Measurements from ENCODE around the gene PLEKHA5. TPM values are rescaled to one million over a fixed set of nuclear protein-coding genes. Genes with fewer than 3 reads are reported as not detected.

The PLEKHA5 gene
- total RNA-seq, 1 donor from 2014 or later, result 23.4 TPM

GRCh38 chr12:19150273-19150900, 20.9 kb downstream of the PLEKHA5 start:
- no peak overlapping the region for H3K4me3 ChIP-seq (ENCODE audit: low read depth, low read length)
- DNase-seq (ENCODE audit: low read depth), result no peak
- TF ChIP-seq, protein P1, sequence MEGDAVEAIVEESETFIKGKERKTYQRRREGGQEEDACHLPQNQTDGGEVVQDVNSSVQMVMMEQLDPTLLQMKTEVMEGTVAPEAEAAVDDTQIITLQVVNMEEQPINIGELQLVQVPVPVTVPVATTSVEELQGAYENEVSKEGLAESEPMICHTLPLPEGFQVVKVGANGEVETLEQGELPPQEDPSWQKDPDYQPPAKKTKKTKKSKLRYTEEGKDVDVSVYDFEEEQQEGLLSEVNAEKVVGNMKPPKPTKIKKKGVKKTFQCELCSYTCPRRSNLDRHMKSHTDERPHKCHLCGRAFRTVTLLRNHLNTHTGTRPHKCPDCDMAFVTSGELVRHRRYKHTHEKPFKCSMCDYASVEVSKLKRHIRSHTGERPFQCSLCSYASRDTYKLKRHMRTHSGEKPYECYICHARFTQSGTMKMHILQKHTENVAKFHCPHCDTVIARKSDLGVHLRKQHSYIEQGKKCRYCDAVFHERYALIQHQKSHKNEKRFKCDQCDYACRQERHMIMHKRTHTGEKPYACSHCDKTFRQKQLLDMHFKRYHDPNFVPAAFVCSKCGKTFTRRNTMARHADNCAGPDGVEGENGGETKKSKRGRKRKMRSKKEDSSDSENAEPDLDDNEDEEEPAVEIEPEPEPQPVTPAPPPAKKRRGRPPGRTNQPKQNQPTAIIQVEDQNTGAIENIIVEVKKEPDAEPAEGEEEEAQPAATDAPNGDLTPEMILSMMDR (conservative IDR thresholded peaks at IDR 0.05; ENCODE audit: low read depth, low read length), result no peak

DNA sequence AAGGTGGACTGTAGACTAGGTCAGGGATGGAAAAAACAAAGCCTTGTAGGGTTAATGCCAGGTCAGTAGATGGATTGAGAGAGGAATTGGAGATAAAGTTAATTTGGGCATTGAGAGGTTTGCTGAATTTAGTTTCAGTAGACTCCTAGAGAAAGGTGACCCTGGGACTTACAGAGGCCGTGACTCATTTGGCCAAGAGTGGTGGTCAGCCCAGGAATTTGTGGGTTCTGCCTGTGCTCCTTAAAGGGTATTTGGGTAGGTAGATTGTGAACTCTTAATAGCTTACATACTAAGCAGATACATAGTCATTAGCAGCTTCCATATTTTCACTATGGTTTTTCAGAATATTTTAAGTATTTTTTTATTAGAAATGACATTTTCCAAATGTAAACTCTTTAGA, 21.8 kb downstream of the PLEKHA5 start:
- DNase-seq (ENCODE audit: low read depth), result no peak
- TF ChIP-seq, protein P1 (conservative IDR thresholded peaks at IDR 0.05; ENCODE audit: low read depth, low read length), result no peak
- H3K4me3 ChIP-seq (ENCODE audit: low read depth, low read length), result no peak overlapping the region

GRCh38 chr12:19153396-19153795, 23.9 kb downstream of the PLEKHA5 start:
- TF ChIP-seq, protein P1 (conservative IDR thresholded peaks at IDR 0.05; ENCODE audit: low read depth, low read length), result no peak
- no peak for DNase-seq (ENCODE audit: low read depth)
- H3K4me3 ChIP-seq (ENCODE audit: low read depth, low read length), result no peak overlapping the region

GRCh38 chr12:19154686-19155085, 25.2 kb downstream of the PLEKHA5 start:
- no peak for DNase-seq (ENCODE audit: low read depth)
- H3K4me3 ChIP-seq (ENCODE audit: low read depth, low read length), result no peak overlapping the region
- TF ChIP-seq, protein P1 (conservative IDR thresholded peaks at IDR 0.05; ENCODE audit: low read depth, low read length), result no peak

DNA sequence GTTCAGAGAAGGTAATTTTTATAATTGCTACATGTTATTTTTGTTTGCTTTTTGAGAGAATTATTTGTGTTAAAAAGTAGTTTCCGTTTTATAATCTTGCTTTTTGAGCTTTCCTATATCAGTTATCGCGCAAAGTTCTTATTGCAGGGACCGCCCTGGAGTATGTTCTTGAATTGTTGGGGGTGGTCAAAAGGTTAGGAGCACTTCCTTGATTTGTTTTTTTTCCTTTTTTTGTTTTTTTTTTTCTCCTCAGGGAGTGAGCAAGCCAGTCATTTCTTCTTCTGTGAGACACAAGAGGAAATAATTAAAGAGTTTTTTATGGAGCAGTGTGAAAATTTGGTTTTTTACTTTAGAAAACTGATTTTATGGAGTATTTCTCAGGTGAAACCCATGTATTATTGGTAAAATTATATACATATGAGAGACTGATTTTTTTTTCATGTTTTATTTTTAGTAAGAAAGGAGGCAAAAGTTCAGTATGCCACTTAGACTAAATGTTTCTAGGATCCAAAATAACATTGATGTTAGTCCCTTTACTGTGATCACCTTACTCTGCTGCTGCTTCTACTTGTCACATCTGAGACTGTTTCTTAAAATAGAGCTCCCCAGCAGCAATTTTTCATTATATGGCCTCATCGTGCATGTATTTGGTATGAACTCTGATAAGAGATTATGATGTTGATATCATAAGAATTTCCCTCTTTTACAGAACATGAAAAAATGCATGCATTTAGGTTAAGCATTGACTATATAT, 26.6 kb downstream of the PLEKHA5 start:
- TF ChIP-seq, protein P1 (conservative IDR thresholded peaks at IDR 0.05; ENCODE audit: low read depth, low read length), result no peak
- no peak for DNase-seq (ENCODE audit: low read depth)
- H3K4me3 ChIP-seq (ENCODE audit: low read depth, low read length), result no peak overlapping the region

- TF ChIP-seq, protein P1 (conservative IDR thresholded peaks at IDR 0.05; ENCODE audit: low read depth, low read length), result no peak
- no peak for DNase-seq (ENCODE audit: low read depth)
Observed at GRCh38 chr12:19158923-19159322, 29.4 kb downstream of the PLEKHA5 start.

More at GRCh38 chr12:19158923-19159322, 29.4 kb downstream of the PLEKHA5 start:
- H3K4me3 ChIP-seq (ENCODE audit: low read depth, low read length), result no peak overlapping the region

All from epithelial cell of proximal tubule (primary cell).